ENCODE results near the gene TM7SF2.

Gene TM7SF2

GRCh38 chr11:65103476-65103875 is 8.2 kb upstream of the TM7SF2 start:
- TF ChIP-seq CTCF (conservative IDR thresholded peaks at IDR 0.05) = no peak

GRCh38 chr11:65104628-65105027 is 7.0 kb upstream of the TM7SF2 start:
- TF ChIP-seq CTCF (conservative IDR thresholded peaks at IDR 0.05) = no peak

More at GRCh38 chr11:65103476-65103875, 8.2 kb upstream of the TM7SF2 start:
- H3K27ac ChIP-seq = peak overlapping the region; percentile 100

GRCh38 chr11:65107078-65107477 is 4.6 kb upstream of the TM7SF2 start:
- H3K27ac ChIP-seq = peak overlapping the region; percentile 100
- no peak for TF ChIP-seq CTCF (conservative IDR thresholded peaks at IDR 0.05)

More at GRCh38 chr11:65104628-65105027, 7.0 kb upstream of the TM7SF2 start:
- H3K27ac ChIP-seq = peak overlapping the region; percentile 100

GRCh38 chr11:65107751-65108468 is 3.8 kb upstream of the TM7SF2 start:
- TF ChIP-seq CTCF (conservative IDR thresholded peaks at IDR 0.05) = no peak

GRCh38 chr11:65108469-65109123 is 3.1 kb upstream of the TM7SF2 start:
- TF ChIP-seq CTCF (conservative IDR thresholded peaks at IDR 0.05) = no peak
- H3K27ac ChIP-seq = peak overlapping the region; percentile 100

More at GRCh38 chr11:65107751-65108468, 3.8 kb upstream of the TM7SF2 start:
- H3K27ac ChIP-seq = peak overlapping the region; percentile 100

- H3K27ac ChIP-seq = peak overlapping the region; percentile 100
- TF ChIP-seq CTCF (conservative IDR thresholded peaks at IDR 0.05) = no peak
Measured at GRCh38 chr11:65109231-65110198, 2.2 kb upstream of the TM7SF2 start.
